ENCODE measurements around the gene ZNF593OS.

ZNF593OS gene

GRCh38 chr1:26126321-26127084, 45.1 kb downstream of the ZNF593OS start:
- TF ChIP-seq CTCF (IDR thresholded peaks at IDR 0.05): no peak

GRCh38 chr1:26125946-26126320, 45.7 kb downstream of the ZNF593OS start:
- TF ChIP-seq CTCF (IDR thresholded peaks at IDR 0.05): no peak

- TF ChIP-seq CTCF (IDR thresholded peaks at IDR 0.05): no peak
Observed at GRCh38 chr1:26125382-26125781, 46.2 kb downstream of the ZNF593OS start.

GRCh38 chr1:26124418-26125331, 47.0 kb downstream of the ZNF593OS start:
- no peak for TF ChIP-seq CTCF (IDR thresholded peaks at IDR 0.05)

- no peak for TF ChIP-seq CTCF (IDR thresholded peaks at IDR 0.05)
Observed at GRCh38 chr1:26122988-26123973, 48.4 kb downstream of the ZNF593OS start.

- TF ChIP-seq CTCF (IDR thresholded peaks at IDR 0.05): no peak
Observed at GRCh38 chr1:26121854-26122773, 49.5 kb downstream of the ZNF593OS start.

All from LNCAP (cell line).